NCI-H2029 (cell line): ENCODE data around the gene EVA1C.

ENCODE experiments used
- DNase-seq: peaks from one replicate; lab custom pipeline; 2025; lab: John Stamatoyannopoulos, UW

EVA1C gene

DNA sequence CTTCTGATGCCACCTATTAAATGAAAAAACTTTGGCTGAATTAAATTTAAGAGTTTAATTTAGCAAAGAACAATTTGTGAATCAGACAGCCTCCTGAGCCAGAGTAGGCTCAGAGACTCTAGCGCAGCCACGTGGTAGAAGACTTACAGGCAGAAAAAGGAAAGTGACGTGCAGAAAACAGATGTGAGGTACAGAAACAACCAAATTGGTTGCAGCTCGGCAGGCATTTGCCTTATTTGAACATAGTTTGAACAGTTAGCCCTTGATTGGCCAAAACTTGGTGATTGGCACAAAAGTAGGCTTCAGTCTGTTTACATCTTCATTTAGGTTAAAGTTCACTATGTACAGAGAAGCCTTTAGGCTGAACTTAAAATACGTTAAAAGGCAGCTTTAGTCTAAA lies 149.9 kb downstream of the EVA1C start:
- DNase-seq: no peak

DNA sequence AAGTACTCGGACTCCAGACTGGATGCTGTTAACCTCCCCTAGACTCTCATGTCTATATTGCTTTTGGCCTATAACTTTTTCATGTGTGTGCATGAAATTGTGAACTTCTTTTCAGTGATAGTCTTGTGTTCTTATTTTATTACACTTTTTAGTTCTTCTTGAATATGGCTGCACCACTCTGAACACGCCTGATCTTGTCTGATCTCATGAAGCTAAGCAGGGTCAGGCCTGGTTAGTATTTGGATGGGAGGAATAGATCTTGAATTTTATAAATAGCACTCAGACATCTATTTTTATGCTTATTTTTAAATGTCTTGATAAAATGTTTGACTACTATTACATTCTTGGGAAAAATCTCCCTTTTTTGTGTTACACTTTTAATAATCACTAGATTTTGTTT lies 150.4 kb downstream of the EVA1C start:
- DNase-seq: no peak
